RWPE1 (cell line): Measurements from ENCODE around the gene ZNF740.

ENCODE experiments used
- CTCF ChIA-PET: fragments of 350-600 bp; sonication (Branson Sonifier 250); formaldehyde crosslinking; extraction: SDS; loops from one replicate; lab custom pipeline; 2021; lab: Yijun Ruan, JAX
- POLR2A ChIA-PET: fragments of 400-600 bp; formaldehyde crosslinking; extraction: SDS; loops from one replicate; lab custom pipeline; 2020; ENCODE audit warnings: antibody characterized with exemption; ENCODE audit not compliant: low non-redundant PET; lab: Yijun Ruan, JAX
- DNase-seq: peaks from one replicate; pipeline ENCODE4 v3.0.0; 2012; ENCODE audit warnings: low spot score
- H3K27ac ChIP-seq: fragments of 450-650 bp; 2 replicates; pipeline ENCODE4 v1.5.1; 2017
- TF ChIP-seq, protein P1 (sequence below): fragments of 450-650 bp; conservative IDR thresholded peaks from 2 replicates; pipeline ENCODE4 v1.5.1; 2017; ENCODE audit warnings: low read depth, mild to moderate bottlenecking

Gene ZNF740

GRCh38 chr12:53196486-53196885 lies 16.0 kb downstream of the ZNF740 start:
- no peak for DNase-seq
- ChIA-PET CTCF (interaction anchor here (0.7 kb wide), 1 partner anchor 123 kb away, joined by 4 read pairs; no protein-coding TSS in a partner anchor), POLR2A (no interaction called here)
- no peak overlapping the region for H3K27ac ChIP-seq
- TF ChIP-seq, protein P1, sequence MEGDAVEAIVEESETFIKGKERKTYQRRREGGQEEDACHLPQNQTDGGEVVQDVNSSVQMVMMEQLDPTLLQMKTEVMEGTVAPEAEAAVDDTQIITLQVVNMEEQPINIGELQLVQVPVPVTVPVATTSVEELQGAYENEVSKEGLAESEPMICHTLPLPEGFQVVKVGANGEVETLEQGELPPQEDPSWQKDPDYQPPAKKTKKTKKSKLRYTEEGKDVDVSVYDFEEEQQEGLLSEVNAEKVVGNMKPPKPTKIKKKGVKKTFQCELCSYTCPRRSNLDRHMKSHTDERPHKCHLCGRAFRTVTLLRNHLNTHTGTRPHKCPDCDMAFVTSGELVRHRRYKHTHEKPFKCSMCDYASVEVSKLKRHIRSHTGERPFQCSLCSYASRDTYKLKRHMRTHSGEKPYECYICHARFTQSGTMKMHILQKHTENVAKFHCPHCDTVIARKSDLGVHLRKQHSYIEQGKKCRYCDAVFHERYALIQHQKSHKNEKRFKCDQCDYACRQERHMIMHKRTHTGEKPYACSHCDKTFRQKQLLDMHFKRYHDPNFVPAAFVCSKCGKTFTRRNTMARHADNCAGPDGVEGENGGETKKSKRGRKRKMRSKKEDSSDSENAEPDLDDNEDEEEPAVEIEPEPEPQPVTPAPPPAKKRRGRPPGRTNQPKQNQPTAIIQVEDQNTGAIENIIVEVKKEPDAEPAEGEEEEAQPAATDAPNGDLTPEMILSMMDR, result no peak

- TF ChIP-seq, protein P1, result no peak
- no peak for DNase-seq
- POLR2A ChIA-PET, result no interaction called here
- H3K27ac ChIP-seq, result no peak overlapping the region
- CTCF ChIA-PET, result interaction anchor here (0.6 to 1.3 kb wide), 2 partner anchors 16 to 79 kb away, joined by 4 read pairs; partner anchors contain the start of gene CSAD
Observed at GRCh38 chr12:53197011-53197640, 16.6 kb downstream of the ZNF740 start.

DNA sequence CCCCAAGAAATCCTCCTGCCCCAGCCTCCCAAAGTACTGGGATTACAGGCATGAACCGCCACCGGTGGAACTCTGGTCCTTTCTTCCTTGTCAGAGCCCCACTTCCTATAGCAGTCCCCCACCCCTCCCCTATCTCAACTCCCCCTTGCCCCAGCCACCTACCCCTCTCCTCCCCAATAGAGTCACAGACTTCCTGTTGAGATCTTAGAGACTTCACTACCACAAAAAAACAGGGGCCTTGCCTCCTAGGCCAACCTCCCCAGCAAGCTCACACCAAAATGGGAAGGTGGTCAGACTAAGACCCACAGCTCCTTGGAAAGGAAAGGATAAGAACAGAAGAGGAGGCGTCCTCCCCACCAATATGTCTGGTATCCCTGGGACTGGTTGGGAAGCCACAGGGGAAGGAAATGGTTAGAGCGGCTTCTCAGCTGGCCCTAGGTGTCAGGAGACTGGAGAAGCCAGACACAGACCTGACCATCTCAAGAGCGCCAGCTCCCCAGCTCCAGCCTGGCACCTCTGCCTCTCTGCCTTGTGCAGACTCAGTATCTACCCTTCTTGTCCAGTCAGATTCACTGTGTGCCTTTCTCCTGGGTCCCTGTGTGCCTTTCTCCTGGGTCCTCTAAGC lies 18.1 kb downstream of the ZNF740 start:
- no peak for DNase-seq
- TF ChIP-seq, protein P1, result no peak
- ChIA-PET POLR2A (no interaction called here), CTCF (interaction anchor here (1.3 kb wide), 1 partner anchor 18 kb away, joined by 4 read pairs; the partner anchor contains the start of gene CSAD)
- no peak overlapping the region for H3K27ac ChIP-seq

- no peak overlapping the region for H3K27ac ChIP-seq
- CTCF ChIA-PET, result interaction anchor here (0.6 kb wide), 1 partner anchor 275 kb away, joined by 5 read pairs; no protein-coding TSS in a partner anchor
- POLR2A ChIA-PET, result no interaction called here
Observed at GRCh38 chr12:53199700-53200099, 19.2 kb downstream of the ZNF740 start.

DNA sequence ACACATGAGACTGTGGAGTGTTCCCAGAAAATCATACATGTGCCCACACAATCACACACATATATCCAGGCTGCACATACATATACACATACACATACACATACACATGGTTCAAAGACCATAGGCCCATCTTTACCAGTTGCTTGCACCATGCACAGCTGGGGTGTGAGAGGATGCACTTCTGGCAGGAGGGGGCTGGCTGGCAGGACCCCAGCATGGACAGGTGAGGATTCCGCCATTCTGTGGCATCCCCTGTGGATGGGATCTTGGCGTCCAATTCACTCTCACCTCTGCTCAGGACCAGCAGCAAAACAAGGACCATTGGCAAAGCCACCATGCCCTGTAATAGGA lies 19.6 kb downstream of the ZNF740 start:
- ChIA-PET POLR2A (no interaction called here), CTCF (interaction anchor here (0.6 to 0.7 kb wide), 2 partner anchors 22 to 275 kb away, joined by 4 to 5 read pairs; no protein-coding TSS in a partner anchor)
- no peak overlapping the region for H3K27ac ChIP-seq
- DNase-seq, result no peak
- TF ChIP-seq, protein P1, result no peak

More at GRCh38 chr12:53199700-53200099, 19.2 kb downstream of the ZNF740 start:
- DNase-seq, result no peak
- TF ChIP-seq, protein P1, result no peak

DNA sequence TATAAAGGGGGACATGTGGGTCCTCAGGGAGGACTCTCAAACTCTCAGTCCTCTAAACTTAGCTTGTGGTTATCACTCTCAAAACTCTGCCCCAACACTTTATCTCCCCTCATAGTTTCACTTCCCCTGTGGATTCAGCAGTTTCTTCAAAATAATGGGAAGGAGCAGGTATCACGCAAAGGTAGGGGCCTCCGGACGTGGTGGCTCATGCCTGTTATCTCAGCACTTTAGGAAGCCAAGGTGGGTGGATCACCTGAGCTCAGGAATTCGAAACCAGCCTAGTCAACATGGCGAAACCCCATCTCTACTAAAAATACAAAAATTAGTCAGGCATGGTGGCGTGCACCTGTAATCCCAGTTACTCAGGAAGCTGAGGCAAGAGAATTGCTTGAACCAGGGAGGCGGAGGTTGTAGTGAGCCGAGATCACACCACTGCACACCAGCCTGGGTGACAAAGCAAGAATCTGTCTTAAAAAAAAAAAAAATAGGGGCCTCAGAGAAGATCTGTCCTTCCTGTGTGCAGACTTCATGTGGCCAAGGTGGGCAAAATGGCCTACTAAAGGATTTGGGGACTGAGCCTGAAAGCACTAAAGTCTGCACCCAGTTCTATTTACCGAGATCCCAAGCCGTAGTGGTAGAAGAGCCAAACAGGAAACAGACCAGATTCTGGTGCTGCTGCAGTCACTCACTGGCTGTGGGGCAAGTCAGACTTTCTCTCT lies 20.1 kb downstream of the ZNF740 start:
- DNase-seq, result no peak
- H3K27ac ChIP-seq, result no peak overlapping the region
- CTCF ChIA-PET, result interaction anchor here (0.7 kb wide), 1 partner anchor 21 kb away, joined by 4 read pairs; no protein-coding TSS in a partner anchor
- TF ChIP-seq, protein P1, result no peak
- POLR2A ChIA-PET, result no interaction called here
